ENCODE results near the gene CYP3A7.
"Not testable (repeated sequence)": the region's sequence is repeated elsewhere in the genome, so short reads cannot be mapped to it uniquely, and the experiment has no call there.

CYP3A7 gene

DNA sequence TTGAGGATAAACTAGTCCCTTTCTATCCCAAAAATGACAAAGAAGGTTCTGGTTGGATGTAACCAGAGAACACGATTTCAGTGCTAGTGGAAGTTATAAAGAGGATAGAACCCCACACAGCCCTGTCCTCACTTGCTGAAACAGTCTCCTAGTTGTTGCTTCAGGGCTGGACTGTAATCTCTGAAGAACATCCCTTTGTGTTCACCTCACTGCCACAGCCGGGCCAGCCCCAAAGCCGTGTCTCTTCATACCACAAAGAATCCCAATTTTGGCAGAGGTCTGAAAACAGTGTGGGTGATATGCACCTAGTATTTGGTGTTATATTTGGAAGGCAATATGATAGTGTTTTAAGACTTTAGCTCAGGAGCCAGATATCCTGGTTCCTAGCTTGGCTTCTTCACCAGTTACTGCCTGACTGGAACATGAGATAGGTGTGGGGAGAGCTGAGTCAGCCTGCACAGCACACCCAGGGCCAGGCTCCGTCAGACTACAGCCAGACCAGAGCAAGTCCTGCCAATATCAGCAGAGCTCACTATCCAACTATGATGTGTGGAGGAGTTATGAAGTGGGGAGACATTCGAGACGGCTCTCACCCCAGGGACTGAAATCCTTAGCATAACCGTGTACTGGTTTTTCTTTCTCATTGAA lies 27.8 kb upstream of the CYP3A7 start:
- Mint-ChIP-seq H3K27me3 (no peaks in the 10 kb centered on the region), H3K27ac (ENCODE audit: low read depth) (no peak overlapping the region), H3K4me3 (no peak overlapping the region), H3K4me1 (peaks cover 4% of the 10 kb centered on the region), H3K9me3 (no peaks in the 10 kb centered on the region), H3K36me3 (ENCODE audit: insufficient read depth) (no peaks in the 10 kb centered on the region)
- ATAC-seq (replicated peaks; ENCODE audit: extremely low read depth, poor library complexity, severe bottlenecking), result no peak
- DNase-seq (ENCODE audit: low spot score in 2 of 2), result no peak

DNA sequence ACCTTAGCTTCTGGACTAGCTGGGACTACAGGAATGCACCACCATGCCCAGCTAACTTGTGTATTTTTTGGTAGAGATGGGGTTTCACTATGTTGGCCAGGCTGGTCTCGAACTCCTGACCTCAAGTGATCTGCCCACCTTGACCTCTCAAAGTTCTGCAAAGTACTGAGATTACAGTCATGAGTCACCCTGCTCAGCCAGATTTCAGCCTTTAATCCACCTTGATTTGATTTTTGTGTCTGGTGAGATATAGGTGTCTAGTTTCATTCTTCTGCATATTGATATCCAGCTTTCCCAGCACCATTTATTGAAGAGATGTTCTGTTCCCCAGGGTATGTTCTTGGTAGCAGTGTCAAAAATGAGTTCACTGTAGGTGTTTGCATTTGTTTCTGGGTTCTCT lies 20.1 kb upstream of the CYP3A7 start:
- Mint-ChIP-seq H3K9me3 (no peaks in the 10 kb centered on the region), H3K4me3 (no peak overlapping the region), H3K27ac (ENCODE audit: low read depth) (no peak overlapping the region), H3K36me3 (ENCODE audit: insufficient read depth) (no peaks in the 10 kb centered on the region), H3K4me1 (no peaks in the 10 kb centered on the region), H3K27me3 (peaks cover 45% of the 10 kb centered on the region)
- DNase-seq (ENCODE audit: low spot score in 2 of 2) (no peak), ATAC-seq (replicated peaks; ENCODE audit: extremely low read depth, poor library complexity, severe bottlenecking) (no peak)

DNA sequence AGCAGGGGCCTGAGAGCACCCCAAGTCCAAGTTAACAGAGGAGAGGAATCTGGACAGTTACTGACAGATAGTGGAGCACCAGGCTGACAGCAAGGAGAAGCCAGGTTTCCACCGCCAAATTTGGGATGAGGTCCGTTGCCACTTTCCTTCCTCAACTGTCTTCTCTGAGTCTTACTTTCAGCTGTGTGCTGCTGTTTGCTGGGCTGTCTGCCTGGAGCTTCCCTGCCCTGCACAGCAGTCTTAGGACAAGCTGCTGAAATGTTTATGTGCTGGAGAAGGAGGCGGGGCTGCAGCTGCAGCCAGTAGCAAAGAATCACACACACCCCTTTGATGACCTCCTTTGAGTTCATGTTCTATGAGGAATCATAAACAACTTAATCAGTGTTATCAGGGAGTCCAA lies 17.4 kb upstream of the CYP3A7 start:
- no peaks in the 10 kb centered on the region for H3K9me3 Mint-ChIP-seq
- ATAC-seq (replicated peaks; ENCODE audit: extremely low read depth, poor library complexity, severe bottlenecking), result no peak
- H3K36me3 Mint-ChIP-seq (ENCODE audit: insufficient read depth), result no peaks in the 10 kb centered on the region
- no peaks in the 10 kb centered on the region for H3K4me1 Mint-ChIP-seq
- H3K27me3 Mint-ChIP-seq, result peaks cover 54% of the 10 kb centered on the region
- H3K27ac Mint-ChIP-seq (ENCODE audit: low read depth), result no peak overlapping the region
- DNase-seq (ENCODE audit: low spot score in 2 of 2), result no peak
- no peak overlapping the region for H3K4me3 Mint-ChIP-seq

DNA sequence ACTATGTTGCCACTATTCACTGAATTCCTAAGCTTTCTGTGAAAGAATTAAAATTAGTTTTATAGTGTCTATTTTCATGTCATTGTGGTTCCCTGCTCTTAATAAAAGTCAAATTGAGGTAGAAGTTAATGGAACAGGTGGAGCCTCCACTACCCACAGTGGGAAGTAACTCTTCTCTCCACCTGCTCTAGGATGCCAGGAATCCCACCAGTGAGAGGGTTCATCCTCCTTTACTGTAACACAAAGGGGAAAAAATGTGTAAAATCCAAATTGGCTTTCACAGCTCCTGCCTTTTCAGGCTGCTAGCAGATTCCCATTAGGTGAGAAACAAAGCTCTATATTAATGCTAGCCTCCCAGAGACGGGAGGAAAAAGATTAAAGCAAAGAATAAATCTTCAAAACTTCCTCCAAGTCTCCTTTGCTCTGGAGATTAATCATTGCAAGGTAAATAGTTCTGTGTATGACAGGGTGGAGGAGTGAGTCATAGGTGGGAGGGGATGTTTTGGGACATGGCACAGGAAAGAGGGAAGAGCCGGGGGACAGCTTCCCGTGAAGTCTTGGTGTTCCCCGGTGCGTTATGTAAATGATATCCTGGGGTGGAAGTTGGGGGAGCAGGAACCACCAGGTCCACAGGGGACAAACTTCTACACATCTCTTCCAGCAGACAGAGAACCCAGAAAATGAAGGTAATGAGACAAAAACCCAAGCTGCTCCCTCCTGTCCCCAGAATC lies 16.5 kb upstream of the CYP3A7 start:
- not testable (repeated sequence) for DNase-seq (ENCODE audit: low spot score in 2 of 2); H3K36me3 Mint-ChIP-seq (ENCODE audit: insufficient read depth); H3K27ac Mint-ChIP-seq (ENCODE audit: low read depth); ATAC-seq (replicated peaks; ENCODE audit: extremely low read depth, poor library complexity, severe bottlenecking); H3K9me3 Mint-ChIP-seq; H3K4me1 Mint-ChIP-seq; H3K4me3 Mint-ChIP-seq
- H3K27me3 Mint-ChIP-seq, result peaks cover 49% of the 10 kb centered on the region

DNA sequence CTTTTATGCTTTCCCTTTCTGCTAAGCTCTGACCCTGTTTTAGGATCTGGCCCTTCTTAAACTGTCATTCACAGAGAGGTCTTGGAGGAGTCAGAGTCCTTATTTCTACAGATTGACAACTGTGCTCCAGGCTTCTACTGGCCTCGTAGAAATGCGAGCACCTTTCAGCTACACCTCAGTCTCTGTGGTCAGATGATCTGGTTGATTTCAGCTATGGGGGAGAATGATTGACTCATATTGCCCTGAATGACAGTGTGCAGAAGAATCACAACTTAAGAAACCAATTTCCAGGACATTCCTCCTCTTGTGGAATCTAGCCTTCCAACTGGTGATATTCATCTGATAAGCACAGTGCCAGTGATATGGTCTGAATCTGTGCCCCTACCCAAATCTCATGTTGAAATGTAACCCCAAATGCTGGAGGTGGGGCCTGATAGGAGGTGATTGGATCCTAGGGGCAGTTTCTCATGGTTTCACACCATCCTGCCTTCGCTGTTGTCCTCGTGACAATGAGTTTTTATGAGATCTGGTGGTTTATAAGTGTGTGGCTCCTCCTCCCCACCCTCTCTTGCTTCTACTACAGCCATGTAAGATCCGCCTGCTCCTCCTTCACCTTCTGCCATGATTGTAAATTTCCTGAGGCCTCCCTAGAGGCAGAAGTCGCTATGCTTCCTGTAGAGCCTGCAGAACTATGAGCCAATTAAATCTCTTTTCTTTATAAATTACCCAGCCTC lies 14.0 kb upstream of the CYP3A7 start:
- DNase-seq (ENCODE audit: low spot score in 2 of 2) (no peak), ATAC-seq (replicated peaks; ENCODE audit: extremely low read depth, poor library complexity, severe bottlenecking) (no peak)
- peaks cover 47% of the 10 kb centered on the region for H3K27me3 Mint-ChIP-seq
- no peaks in the 10 kb centered on the region for H3K4me1 Mint-ChIP-seq
- no peak overlapping the region for H3K4me3 Mint-ChIP-seq
- H3K9me3 Mint-ChIP-seq, result no peaks in the 10 kb centered on the region
- H3K36me3 Mint-ChIP-seq (ENCODE audit: insufficient read depth), result no peaks in the 10 kb centered on the region
- no peak overlapping the region for H3K27ac Mint-ChIP-seq (ENCODE audit: low read depth)

DNA sequence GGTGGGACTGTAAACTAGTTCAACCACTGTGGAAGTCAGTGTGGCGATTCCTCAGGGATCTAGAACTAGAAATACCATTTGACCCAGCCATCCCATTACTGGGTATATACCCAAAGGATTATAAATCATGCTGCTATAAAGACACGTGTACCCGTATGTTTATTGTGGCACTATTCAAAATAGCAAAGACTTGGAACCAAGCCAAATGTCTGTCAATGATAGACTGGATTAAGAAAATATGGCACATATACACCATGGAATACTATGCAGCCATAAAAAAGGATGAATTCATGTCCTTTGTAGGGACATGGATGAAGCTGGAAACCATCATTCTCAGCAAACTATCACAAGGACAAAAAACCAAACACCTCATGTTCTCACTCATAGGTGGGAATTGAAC lies 11.9 kb upstream of the CYP3A7 start:
- H3K27ac Mint-ChIP-seq (ENCODE audit: low read depth); H3K4me1 Mint-ChIP-seq; H3K36me3 Mint-ChIP-seq (ENCODE audit: insufficient read depth); H3K4me3 Mint-ChIP-seq; ATAC-seq (replicated peaks; ENCODE audit: extremely low read depth, poor library complexity, severe bottlenecking); H3K9me3 Mint-ChIP-seq; DNase-seq (ENCODE audit: low spot score in 2 of 2): not testable (repeated sequence)
- peaks cover 41% of the 10 kb centered on the region for H3K27me3 Mint-ChIP-seq

DNA sequence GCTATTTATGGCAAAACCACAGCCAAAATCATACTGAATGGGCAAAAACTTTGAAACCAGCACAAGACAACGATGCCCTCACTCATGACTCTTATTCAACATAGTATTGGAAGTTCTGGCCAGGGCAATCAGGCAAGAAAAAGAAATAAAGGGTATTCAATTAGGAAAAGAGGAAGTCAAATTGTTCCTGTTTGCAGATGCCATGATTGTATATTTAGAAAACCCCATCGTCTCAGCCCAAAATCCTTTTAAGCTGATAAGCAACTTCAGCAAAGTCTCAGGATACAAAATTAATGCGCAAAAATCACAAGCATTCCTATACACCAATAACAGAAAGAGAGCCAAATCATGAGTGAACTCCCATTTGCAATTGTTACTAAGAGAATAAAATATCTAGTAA lies 10.4 kb upstream of the CYP3A7 start:
- not testable (repeated sequence) for H3K27ac Mint-ChIP-seq (ENCODE audit: low read depth); H3K4me3 Mint-ChIP-seq; H3K9me3 Mint-ChIP-seq; H3K4me1 Mint-ChIP-seq; H3K36me3 Mint-ChIP-seq (ENCODE audit: insufficient read depth); DNase-seq (ENCODE audit: low spot score in 2 of 2); ATAC-seq (replicated peaks; ENCODE audit: extremely low read depth, poor library complexity, severe bottlenecking)
- peaks cover 39% of the 10 kb centered on the region for H3K27me3 Mint-ChIP-seq

DNA sequence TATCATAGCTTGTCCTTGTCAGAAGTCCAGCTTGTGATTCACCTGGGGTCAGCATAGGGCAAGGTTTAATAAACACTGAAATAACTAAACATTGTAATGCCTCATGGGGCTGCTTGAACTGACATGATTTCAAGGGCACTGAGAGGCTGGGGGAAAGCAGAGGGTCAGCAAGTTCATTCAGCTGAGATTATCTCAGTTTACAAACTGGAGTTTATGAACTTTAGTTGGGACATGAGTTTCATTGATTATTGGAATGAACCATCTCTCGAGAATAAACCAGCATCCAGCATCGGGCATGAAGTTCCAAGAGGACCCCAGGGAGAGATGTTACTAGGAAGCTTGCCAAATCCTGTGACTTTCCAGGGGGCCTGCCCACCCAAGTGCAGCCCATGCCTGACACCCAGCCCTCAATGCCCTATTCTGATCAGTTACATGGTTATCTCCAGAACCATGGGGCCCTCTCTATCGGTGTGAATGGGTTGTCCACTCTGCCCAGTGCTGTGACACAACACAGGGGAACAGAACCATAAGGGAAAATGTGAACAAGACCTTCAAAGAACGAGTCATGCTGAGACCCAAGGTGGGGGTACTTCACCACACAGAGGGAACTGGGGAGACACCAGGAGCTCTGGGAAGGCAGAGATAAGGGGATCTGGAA lies 7.9 kb upstream of the CYP3A7 start:
- no peaks in the 10 kb centered on the region for H3K9me3 Mint-ChIP-seq
- H3K36me3 Mint-ChIP-seq (ENCODE audit: insufficient read depth), result no peaks in the 10 kb centered on the region
- H3K27me3 Mint-ChIP-seq, result peaks cover 27% of the 10 kb centered on the region
- H3K4me3 Mint-ChIP-seq, result no peak overlapping the region
- H3K27ac Mint-ChIP-seq (ENCODE audit: low read depth), result no peak overlapping the region
- H3K4me1 Mint-ChIP-seq, result no peaks in the 10 kb centered on the region
- DNase-seq (ENCODE audit: low spot score in 2 of 2) (no peak), ATAC-seq (replicated peaks; ENCODE audit: extremely low read depth, poor library complexity, severe bottlenecking) (no peak)

DNA sequence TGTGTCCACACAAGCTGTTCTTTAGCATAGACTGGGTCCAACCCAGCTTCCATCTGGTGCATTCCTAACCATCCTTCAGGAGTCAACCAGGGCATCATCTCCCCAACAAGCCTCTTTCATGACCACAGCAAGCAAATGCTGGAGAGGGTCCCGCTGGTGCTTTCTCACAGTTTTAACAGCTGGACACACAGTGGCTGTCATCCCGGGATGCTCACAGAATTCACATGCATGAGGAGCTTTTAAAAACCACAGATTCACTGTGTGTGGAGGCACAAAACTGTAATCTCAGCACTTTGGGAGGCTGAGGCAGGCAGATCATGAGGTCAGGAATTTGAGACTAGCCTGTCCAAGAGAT lies 6.4 kb upstream of the CYP3A7 start:
- Mint-ChIP-seq H3K9me3 (no peaks in the 10 kb centered on the region), H3K36me3 (ENCODE audit: insufficient read depth) (no peaks in the 10 kb centered on the region), H3K4me3 (no peak overlapping the region), H3K27ac (ENCODE audit: low read depth) (no peak overlapping the region), H3K27me3 (peaks cover 27% of the 10 kb centered on the region), H3K4me1 (no peaks in the 10 kb centered on the region)
- ATAC-seq (replicated peaks; ENCODE audit: extremely low read depth, poor library complexity, severe bottlenecking), result no peak
- DNase-seq (ENCODE audit: low spot score in 2 of 2), result no peak

DNA sequence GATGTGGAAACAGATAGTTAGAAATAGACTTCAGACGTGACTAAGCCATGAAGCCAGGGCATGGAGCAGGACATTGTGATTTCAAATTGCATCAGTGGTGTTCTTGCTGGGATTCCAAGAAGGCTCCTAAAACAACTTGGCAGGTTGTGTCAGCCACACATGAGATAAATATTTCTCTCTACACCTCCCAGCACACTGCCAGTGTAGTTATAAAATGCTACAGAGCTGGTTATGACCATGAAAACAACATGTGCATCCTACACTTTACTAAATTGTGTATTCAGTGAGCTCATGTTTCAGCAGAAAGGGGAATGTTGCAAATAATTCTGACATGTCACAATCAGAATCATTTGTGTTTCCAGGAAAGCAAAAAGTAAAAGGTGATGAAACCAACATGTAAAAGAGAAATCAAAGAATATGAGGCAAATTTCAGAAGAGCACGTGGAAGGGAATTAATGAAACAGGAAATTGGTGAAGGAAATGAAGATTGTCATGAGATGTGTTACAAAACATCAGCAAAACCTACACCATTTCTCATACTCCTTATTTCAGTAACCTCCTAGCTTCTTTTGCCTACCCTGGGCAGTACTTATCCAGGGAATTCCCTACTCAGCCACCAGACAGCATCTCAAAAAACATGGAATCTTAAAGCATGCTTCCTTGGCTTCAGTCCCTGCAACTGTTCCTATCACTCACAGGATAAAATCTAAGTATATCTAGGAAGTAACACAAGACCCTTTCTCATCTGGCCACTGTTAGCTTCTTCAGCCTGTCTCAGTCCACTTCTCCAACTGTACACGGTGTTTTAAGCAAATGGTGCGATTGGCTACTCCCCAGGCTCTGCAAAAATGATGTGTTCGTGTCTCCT lies 5.8 kb upstream of the CYP3A7 start:
- ATAC-seq (replicated peaks; ENCODE audit: extremely low read depth, poor library complexity, severe bottlenecking), result no peak
- H3K4me3 Mint-ChIP-seq, result no peak overlapping the region
- H3K4me1 Mint-ChIP-seq, result no peaks in the 10 kb centered on the region
- DNase-seq (ENCODE audit: low spot score in 2 of 2), result no peak
- no peaks in the 10 kb centered on the region for H3K9me3 Mint-ChIP-seq
- no peaks in the 10 kb centered on the region for H3K36me3 Mint-ChIP-seq (ENCODE audit: insufficient read depth)
- peaks cover 26% of the 10 kb centered on the region for H3K27me3 Mint-ChIP-seq
- H3K27ac Mint-ChIP-seq (ENCODE audit: low read depth), result no peak overlapping the region

DNA sequence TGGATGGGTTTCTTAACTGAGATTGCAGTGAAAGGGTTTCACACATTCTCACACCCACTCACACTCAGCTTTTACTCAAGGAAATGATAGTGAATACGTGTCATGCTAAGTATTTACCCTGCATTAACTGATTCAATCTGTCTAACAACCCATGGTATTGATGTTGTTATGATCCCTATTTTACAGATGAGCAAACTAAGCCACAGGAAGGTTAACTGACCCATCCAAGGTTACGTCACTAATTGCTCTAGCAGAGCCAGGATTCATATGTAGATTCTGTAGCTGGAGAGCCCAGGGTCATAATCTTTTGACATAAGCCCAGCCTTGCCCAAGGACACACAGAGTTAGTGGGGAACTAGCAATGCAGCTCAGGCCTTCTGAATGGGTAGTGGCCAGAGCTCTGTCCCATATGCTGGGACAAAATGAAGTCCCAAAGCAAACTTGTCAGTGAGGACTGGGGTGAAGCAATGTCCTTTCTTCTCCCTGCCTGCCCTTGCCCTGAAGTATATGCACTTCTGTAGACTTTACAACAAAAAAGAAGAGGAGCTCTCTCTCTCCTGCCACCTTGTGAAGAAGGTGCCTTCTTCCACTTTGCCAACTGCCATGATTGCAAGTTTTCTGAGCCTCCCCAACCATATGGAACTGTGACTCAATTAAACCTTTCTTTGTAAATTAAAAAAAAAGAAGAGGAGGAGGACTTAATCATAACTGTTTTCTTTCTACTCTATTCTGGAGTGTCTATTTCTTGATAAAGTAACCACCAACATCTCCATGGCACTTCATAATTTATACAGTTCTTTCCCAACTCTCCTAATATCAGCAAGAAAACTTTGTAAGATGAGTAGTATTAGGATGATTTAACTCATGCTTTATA lies 4.9 kb upstream of the CYP3A7 start:
- ATAC-seq (replicated peaks; ENCODE audit: extremely low read depth, poor library complexity, severe bottlenecking), result no peak
- Mint-ChIP-seq H3K4me3 (no peak overlapping the region), H3K27ac (ENCODE audit: low read depth) (no peak overlapping the region)

More for the DNA sequence above, 4.9 kb upstream of the CYP3A7 start:
- peaks cover 18% of the 10 kb centered on the region for H3K27me3 Mint-ChIP-seq
- H3K9me3 Mint-ChIP-seq, result no peaks in the 10 kb centered on the region
- no peaks in the 10 kb centered on the region for H3K36me3 Mint-ChIP-seq (ENCODE audit: insufficient read depth)
- no peaks in the 10 kb centered on the region for H3K4me1 Mint-ChIP-seq
- DNase-seq (ENCODE audit: low spot score in 2 of 2), result no peak

All from central memory CD8-positive, alpha-beta T cell (primary cell).